GM12878 (cell line): Measurements from ENCODE around the gene GRAMD1B. TPM values are rescaled to one million over a fixed set of nuclear protein-coding genes. Genes with fewer than 3 reads are reported as not detected.

ENCODE experiments used
- ATAC-seq: fragments of 200-7000 bp; cut with Tn5 transposase; 3 replicates; pipeline ENCODE4 v1.9.1; 2020; ENCODE audit warnings: mild to moderate bottlenecking, moderate library complexity
- Bru-seq: library from RNA; stranded (reverse); fragments of 400-500 nt; gene quantifications from one replicate; lab custom pipeline; 2021; lab: Mats Ljungman, UMichigan
- BruChase-seq, 2 experiments: library from RNA; stranded (reverse); fragments of 400-500 nt; gene quantifications; one replicate each; lab custom pipeline; 2021; lab: Mats Ljungman, UMichigan
- BruUV-seq: library from RNA; stranded (reverse); fragments of 400-500 nt; replicated peaks from 2 replicates; lab custom pipeline; 2021; lab: Mats Ljungman, UMichigan
- CTCF ChIA-PET: fragments of 300-600 bp; sonication (Branson Sonifier 250); formaldehyde crosslinking; extraction: SDS; loops from one replicate; lab custom pipeline; 2021; ENCODE audit warnings: inconsistent platforms; lab: Yijun Ruan, JAX
- POLR2A ChIA-PET: fragments of 350-600 bp; formaldehyde crosslinking; extraction: SDS; loops from one replicate; lab custom pipeline; 2021; ENCODE audit warnings: inconsistent platforms; lab: Charles Lee
- RAD21 ChIA-PET: fragments of 300-600 bp; sonication (Branson Sonifier 250); formaldehyde crosslinking; loops from one replicate; lab custom pipeline; 2023; ENCODE audit warnings: antibody characterized with exemption; ENCODE audit not compliant: unreplicated experiment; lab: Charles Lee
- SMC1A ChIA-PET: fragments of 300-600 bp; sonication (Branson Sonifier 250); formaldehyde crosslinking; loops from one replicate; lab custom pipeline; 2023; ENCODE audit not compliant: unreplicated experiment, uncharacterized antibody; lab: Charles Lee
- DNase-seq: peaks from one replicate; pipeline ENCODE4 v3.0.0-alpha.2; 2011; ENCODE audit warnings: low read depth, low spot score
- FAIRE-seq: peaks from 3 replicates; lab custom pipeline; 2011; peaks lifted over from hg19 to GRCh38; lab: Jason Lieb, UNC
- H2AFZ ChIP-seq: 2 replicates; pipeline ENCODE4 v1.6.0; 2011; ENCODE audit warnings: low read depth, low read length, control low read depth; ENCODE audit not compliant: control insufficient read depth
- H3K27ac ChIP-seq: 2 replicates; pipeline ENCODE4 v1.5.1; 2011; ENCODE audit warnings: control low read depth; ENCODE audit not compliant: control insufficient read depth, insufficient read depth
- H3K27me3 ChIP-seq, 2 experiments: replicated peaks in 1 of 2; 2 replicates each; pipeline versions ENCODE4 v1.6.0 to v1.6.1; 2011; ENCODE audit warnings: low read length in 1 of 2; ENCODE audit not compliant: control insufficient read depth in 2 of 2, insufficient read depth in 2 of 2
- H3K36me3 ChIP-seq, 2 experiments: 2 replicates each; pipeline ENCODE4 v1.5.1; 2011; ENCODE audit warnings: low read length in 1 of 2; ENCODE audit not compliant: control insufficient read depth in 2 of 2, insufficient read depth in 2 of 2
- H3K4me1 ChIP-seq: 2 replicates; pipeline ENCODE4 v1.6.1; 2011; ENCODE audit warnings: mild to moderate bottlenecking, low read length, moderate library complexity, mixed read lengths; ENCODE audit not compliant: control insufficient read depth, insufficient read depth
- H3K4me2 ChIP-seq: 2 replicates; pipeline ENCODE4 v1.6.0; 2011; ENCODE audit warnings: control low read depth; ENCODE audit not compliant: control insufficient read depth, insufficient read depth
- H3K4me3 ChIP-seq: fragments of 200-600 bp; sonication (generic); 2 replicates; pipeline ENCODE4 v1.5.1; 2016
- H3K79me2 ChIP-seq: 2 replicates; pipeline ENCODE4 v1.6.0; 2011; ENCODE audit warnings: low read length; ENCODE audit not compliant: control insufficient read depth, insufficient read depth
- H3K9ac ChIP-seq: 2 replicates; pipeline ENCODE4 v1.8.0; 2011; ENCODE audit warnings: low read length, control low read depth, mixed read lengths; ENCODE audit not compliant: control insufficient read depth, insufficient read depth
- H3K9me3 ChIP-seq: replicated peaks from 3 replicates; pipeline ENCODE4 v1.5.1; 2011; ENCODE audit warnings: mild to moderate bottlenecking, low read length; ENCODE audit not compliant: control insufficient read depth, insufficient read depth
- H4K20me1 ChIP-seq: 2 replicates; pipeline ENCODE4 v1.6.0; 2011; ENCODE audit not compliant: control insufficient read depth, insufficient read depth
- ASH2L ChIP-seq: fragments of 300-600, 200-600 bp; sonication (generic); IDR thresholded peaks from 2 replicates; pipeline ENCODE4 v1.6.1; 2017; ENCODE audit warnings: low read depth, mild to moderate bottlenecking, borderline replicate concordance
- BCL3 ChIP-seq: IDR thresholded peaks from 2 replicates; pipeline ENCODE4 v1.6.1; 2011; ENCODE audit warnings: borderline replicate concordance, low read depth, mild to moderate bottlenecking, moderate library complexity, low read length; ENCODE audit not compliant: insufficient read depth, poor library complexity, severe bottlenecking
- CTCF ChIP-seq, 3 experiments: IDR thresholded peaks in 2 of 3; conservative IDR thresholded peaks in 1 of 3; 2 replicates each; pipeline ENCODE4 v1.5.1; 2011; ENCODE audit warnings: low read depth in 3 of 3, low read length in 3 of 3, mild to moderate bottlenecking in 3 of 3, control low read depth in 2 of 3, moderate library complexity in 2 of 3, inconsistent platforms in 1 of 3, mixed read lengths in 1 of 3; ENCODE audit not compliant: control insufficient read depth in 2 of 3, insufficient read depth in 1 of 3; ENCODE audit errors: extremely low read depth in 1 of 3
- DPF2 ChIP-seq: fragments of 450-650 bp; IDR thresholded peaks from 2 replicates; pipeline ENCODE4 v1.6.1; 2017; ENCODE audit warnings: mild to moderate bottlenecking
- ETV6 ChIP-seq, 2 experiments: fragments of 450-650 bp in 1 of 2; IDR thresholded peaks in 1 of 2; conservative IDR thresholded peaks in 1 of 2; 2 replicates each; pipeline ENCODE4 v1.6.1; 2014; ENCODE audit warnings: antibody characterized with exemption in 1 of 2, borderline replicate concordance in 1 of 2, low read depth in 1 of 2, mild to moderate bottlenecking in 1 of 2, moderate library complexity in 1 of 2
- IKZF2 ChIP-seq, 2 experiments: fragments of 450-650 bp; IDR thresholded peaks; 2 replicates each; pipeline ENCODE4 v1.6.1; 2017; ENCODE audit warnings: mild to moderate bottlenecking in 2 of 2, moderate library complexity in 2 of 2
- JUNB ChIP-seq: IDR thresholded peaks from 2 replicates; pipeline ENCODE4 v1.6.1; 2016; ENCODE audit warnings: antibody characterized with exemption, mild to moderate bottlenecking
- LARP7 ChIP-seq: fragments of 450-650 bp; IDR thresholded peaks from 2 replicates; pipeline ENCODE4 v1.6.1; 2017; ENCODE audit warnings: mild to moderate bottlenecking
- NR2C1 ChIP-seq: fragments of 450-650 bp; IDR thresholded peaks from 2 replicates; pipeline ENCODE4 v1.6.1; 2017; ENCODE audit warnings: antibody characterized with exemption, mild to moderate bottlenecking, moderate library complexity
- RAD51 ChIP-seq: fragments of 450-650 bp; IDR thresholded peaks from 2 replicates; pipeline ENCODE4 v1.6.1; 2016; ENCODE audit warnings: moderate library complexity, mild to moderate bottlenecking, inconsistent platforms
- SIX5 ChIP-seq: IDR thresholded peaks from 2 replicates; pipeline ENCODE4 v1.6.1; 2011; ENCODE audit warnings: mild to moderate bottlenecking, low read depth, low read length, moderate library complexity; ENCODE audit not compliant: severe bottlenecking
- SRF ChIP-seq, 2 experiments: IDR thresholded peaks; 2 replicates each; pipeline ENCODE4 v1.6.1; 2011; ENCODE audit warnings: low read depth in 2 of 2, low read length in 2 of 2, mild to moderate bottlenecking in 1 of 2, moderate library complexity in 1 of 2
- TCF12 ChIP-seq: IDR thresholded peaks from 2 replicates; pipeline ENCODE4 v1.6.1; 2011; ENCODE audit warnings: low read depth, mild to moderate bottlenecking, low read length
- ZNF207 ChIP-seq: fragments of 450-650 bp; IDR thresholded peaks from 2 replicates; pipeline ENCODE4 v1.6.1; 2014; ENCODE audit warnings: antibody characterized with exemption, mild to moderate bottlenecking, borderline replicate concordance
- WGBS: methylation state at CpG from one replicate; pipeline ENCODE4 v1.1.6; 2016; ENCODE audit warnings: low lambda C conversion rate; ENCODE audit not compliant: insufficient replicate concordance, insufficient coverage; ENCODE audit errors: missing lambda C conversion rate; 5-methylcytosine and 5-hydroxymethylcytosine counted together
- in situ Hi-C: fragments of 300-500 bp; cut with MboI; formaldehyde crosslinking; loops from 9 replicates; pipeline ENCODE4 v1.14.3; 2018; ENCODE audit warnings: mixed read lengths
- intact Hi-C: fragments of 100-400 bp; cut with micrococcal nuclease; formaldehyde crosslinking; loops from one replicate; pipeline ENCODE4 v1.14.2; 2022; ENCODE audit not compliant: unreplicated experiment
- long read RNA-seq, 2 experiments: library from polyadenylated mRNA; unstranded; transcript quantifications; one replicate each; pipeline ENCODE4 v2.0.0, GENCODE V29; 2019 to 2020
- polyA minus RNA-seq, 3 experiments: library from RNA; depleted of rRNA, polyadenylated mRNA; stranded (reverse); fragments of >200 nt; gene quantifications; 2 replicates each; pipeline ENCODE4 v1.2.3, GENCODE V29; 2011
- polyA plus RNA-seq, 11 experiments: library from polyadenylated mRNA; depleted of rRNA in 4 of 11; unstranded in 6 of 11; stranded (reverse) in 5 of 11; fragments of >200 nt; fragmentation: Nextera tagmentation in 4 of 11; fragmentation: Illumina TruSeq in 1 of 11; extraction: Ambion mirVana in 4 of 11; extraction: Trizol in 1 of 11; gene quantifications; 1 replicate in 1 of 11; 2 replicates in 10 of 11; pipeline versions ENCODE4 v1.2.1 to v1.2.3, GENCODE V29; 2011 to 2016; ENCODE audit warnings: inconsistent platforms in 2 of 11, missing spikeins in 2 of 11, low read depth in 1 of 11
- total RNA-seq, 4 experiments: library from RNA; depleted of rRNA in 3 of 4; stranded (reverse); fragments of >200 nt in 3 of 4; fragmentation: Illumina TruSeq in 1 of 4; extraction: Trizol in 1 of 4; gene quantifications; 2 replicates each; pipeline versions ENCODE4 v1.2.1 to v1.2.3, GENCODE V29; 2013 to 2021

Gene GRAMD1B
- 194 and 207 TPM in 2 replicates for total RNA-seq (2013; cell fraction: nucleolus; rRNA removed)
- 26.4 and 29.9 TPM in 2 replicates for total RNA-seq (2014; rRNA removed)
- 24.4 and 27.5 TPM in 2 replicates for total RNA-seq (2014; rRNA removed; fragmentation: Illumina TruSeq; extraction: Trizol)
- 49.1 and 52.1 TPM in 2 replicates for total RNA-seq (2021)
- polyA plus RNA-seq (2011; ENCODE audit: low read depth), result 6.3 TPM
- 25.3 and 32.3 TPM in 2 replicates for polyA plus RNA-seq (2011; rRNA removed)
- 30.8 and 36.7 TPM in 2 replicates for polyA plus RNA-seq (2011; cell fraction: cytosol; rRNA removed)
- 84.2 and 87.2 TPM in 2 replicates for polyA plus RNA-seq (2011; cell fraction: nucleus; rRNA removed)
- polyA plus RNA-seq (2012), result 11.4 and 11.5 TPM in 2 replicates
- polyA plus RNA-seq (2014; fragmentation: Illumina TruSeq; extraction: Trizol), result 25.7 and 28.2 TPM in 2 replicates
- polyA plus RNA-seq (2014; fragmentation: Nextera tagmentation; extraction: Ambion mirVana), result 1 to 10 TPM; 1.9 to 3.5 TPM
- polyA plus RNA-seq (2014; rRNA removed), result 35.7 and 37.5 TPM in 2 replicates
- polyA plus RNA-seq (2016; fragmentation: Nextera tagmentation; extraction: Ambion mirVana), result 10 to 100 TPM; 12.6 to 13.3 TPM
- polyA minus RNA-seq (2011; rRNA and poly(A)+ RNA removed), result 46.2 and 52.8 TPM in 2 replicates
- 19.5 and 22.4 TPM in 2 replicates for polyA minus RNA-seq (2011; cell fraction: cytosol; rRNA and poly(A)+ RNA removed)
- 33.9 and 57.1 TPM in 2 replicates for polyA minus RNA-seq (2011; cell fraction: nucleus; rRNA and poly(A)+ RNA removed)
- percentile 67 among the genes with signal in this experiment for Bru-seq, nascent RNA
- percentile 69 among the genes with signal in this experiment for BruChase-seq, experiment 1, labeled RNA remaining after a 6-hour chase
- percentile 65 among the genes with signal in this experiment for BruChase-seq, experiment 2, labeled RNA remaining after a 2-hour chase
- long read RNA-seq, experiment 1, partial matches to known transcripts, result 0 of 7 reads
- long read RNA-seq, experiment 1, other reads (novel, unspliced or antisense), result 3 of 7 reads
- long read RNA-seq, experiment 2, partial matches to known transcripts, result 1 of 7 reads
- long read RNA-seq, experiment 2, other reads (novel, unspliced or antisense), result 6 of 7 reads

- no peaks in the 10 kb centered on the region for H3K27me3 ChIP-seq
- no TSS peak for BruUV-seq
- H4K20me1 ChIP-seq, result no peaks in the 10 kb centered on the region
- DNase-seq, result no peak
- RAD21 ChIA-PET, result interaction anchor here (1.0 to 5.9 kb wide), 5 partner anchors 21 to 130 kb away, joined by 3 to 64 read pairs (median 3); no protein-coding TSS in a partner anchor
- H3K4me1 ChIP-seq, result peaks cover 3% of the 10 kb centered on the region
- H3K27ac ChIP-seq, result peak within 1 kb of the TSS; percentile 40
- H3K9me3 ChIP-seq, result no peaks in the 10 kb centered on the region
- WGBS, result 2% methylated on average over 49 of the region's 57 CpGs
- in situ Hi-C loops (no loop called here), intact Hi-C loops (loop anchor here (1.0 kb wide), 2 partner anchors 23 to 128 kb away; no protein-coding TSS in a partner anchor)
- H3K4me3 ChIP-seq, result peak within 1 kb of the TSS; percentile 87
- no peak for FAIRE-seq
- SMC1A ChIA-PET, result interaction anchor here (1.1 to 4.5 kb wide), 4 partner anchors 22 to 122 kb away, joined by 3 to 32 read pairs (median 7); no protein-coding TSS in a partner anchor
- H3K79me2 ChIP-seq, result peaks cover 3% of the 10 kb centered on the region
- no peaks in the 10 kb centered on the region for H3K36me3 ChIP-seq
- CTCF ChIA-PET, result interaction anchor here (1.8 to 10.6 kb wide), 3 partner anchors 22 to 45 kb away, joined by 4 to 137 read pairs (median 15); no protein-coding TSS in a partner anchor
- H2AFZ ChIP-seq, result peak within 1 kb of the TSS; percentile 35
- POLR2A ChIA-PET, result no interaction called here
- ATAC-seq, result peak; percentile 78
- peak within 1 kb of the TSS; percentile 94 for H3K4me2 ChIP-seq
- H3K9ac ChIP-seq, result peak within 1 kb of the TSS; percentile 64
- no peak for TF ChIP-seq BCL3
- TF ChIP-seq IKZF2 (IDR thresholded peaks at IDR 0.05), result peak; percentile 31 to 45; a peak in 2 of 4 replicates
- TF ChIP-seq ASH2L, result peak; percentile 28; the same call in 1 of the 2 replicates
- 0 out of 4 replicates have a peak, but pooled peaks of 1 of the 2 experiments have one; percentile 16 for TF ChIP-seq SRF (IDR thresholded peaks at IDR 0.05; ENCODE audit: low read depth in 2 of 2, low read length in 2 of 2)
- TF ChIP-seq ZNF207, result 0 out of 2 replicates have a peak, but pooled peaks have one; percentile 40
- 0 out of 2 replicates have a peak, but pooled peaks have one; percentile 3 for TF ChIP-seq NR2C1
- TF ChIP-seq CTCF (IDR thresholded peaks at IDR 0.05 in 2 of 3, conservative IDR thresholded peaks at IDR 0.05 in 1 of 3; ENCODE audit: control insufficient read depth in 2 of 3, extremely low read depth in 1 of 3, insufficient read depth in 1 of 3, low read depth in 3 of 3, low read length in 3 of 3), result peak; percentile 19 to 29 (median 28); a peak in 3 of 6 replicates
- 0 out of 2 replicates have a peak, but pooled peaks have one; percentile 39 for TF ChIP-seq DPF2
- 0 out of 4 replicates have a peak, but pooled peaks of 1 of the 2 experiments have one; percentile 35 for TF ChIP-seq ETV6 (conservative IDR thresholded peaks at IDR 0.05 in 1 of 2, IDR thresholded peaks at IDR 0.05 in 1 of 2; ENCODE audit: borderline replicate concordance in 1 of 2, low read depth in 1 of 2)
- TF ChIP-seq TCF12, result peak; percentile 49; the same call in 1 of the 2 replicates
- TF ChIP-seq JUNB, result no peak
- no peak for TF ChIP-seq RAD51
- peak; percentile 47; the same call in 1 of the 2 replicates for TF ChIP-seq LARP7
- no peak for TF ChIP-seq SIX5
These were observed at the start of gene GRAMD1B for GRCh38 chr11:123429913-123430720. GRAMD1B (plus strand) TSS chr11:123430269; CDS start chr11:123430793, 524 bp downstream.
